A673 (cell line): Measurements from ENCODE around the gene PHTF2.

Experiments
- EZH2 ChIP-seq: fragments of 200-600 bp; sonication (generic); IDR thresholded peaks from 2 replicates; pipeline ENCODE4 v1.6.1; 2017; ENCODE audit warnings: borderline replicate concordance, low read depth, mild to moderate bottlenecking, mixed read lengths, antibody characterized with exemption, low read length; ENCODE audit not compliant: poor library complexity, severe bottlenecking
- TF ChIP-seq, protein P1 (sequence below): fragments of 300-800, 200-600 bp; sonication (generic); conservative IDR thresholded peaks from 2 replicates; pipeline ENCODE4 v1.5.1; 2017; ENCODE audit warnings: low read depth, mild to moderate bottlenecking, antibody characterized with exemption, low read length, moderate library complexity, mixed read lengths

DNA sequence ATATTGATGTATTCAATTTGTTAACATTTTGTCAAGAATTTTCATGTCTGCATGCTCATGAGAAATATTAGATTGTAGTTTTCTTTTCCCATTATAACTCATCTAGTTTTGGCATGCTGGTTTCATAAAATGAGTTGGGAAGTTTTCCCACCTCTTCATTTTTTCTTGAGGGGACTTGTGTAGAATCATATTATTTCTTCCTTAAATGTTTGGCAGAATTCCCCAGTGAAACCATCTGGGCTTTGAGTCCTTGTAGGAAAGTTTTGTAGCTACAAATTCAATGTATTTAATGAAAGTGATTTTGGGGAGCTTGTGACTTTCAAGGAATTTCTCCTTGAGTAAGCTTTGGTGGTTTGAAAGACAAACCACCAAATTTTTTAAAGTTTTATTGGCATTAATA, 173.2 kb downstream of the PHTF2 start:
- TF ChIP-seq, protein P1, sequence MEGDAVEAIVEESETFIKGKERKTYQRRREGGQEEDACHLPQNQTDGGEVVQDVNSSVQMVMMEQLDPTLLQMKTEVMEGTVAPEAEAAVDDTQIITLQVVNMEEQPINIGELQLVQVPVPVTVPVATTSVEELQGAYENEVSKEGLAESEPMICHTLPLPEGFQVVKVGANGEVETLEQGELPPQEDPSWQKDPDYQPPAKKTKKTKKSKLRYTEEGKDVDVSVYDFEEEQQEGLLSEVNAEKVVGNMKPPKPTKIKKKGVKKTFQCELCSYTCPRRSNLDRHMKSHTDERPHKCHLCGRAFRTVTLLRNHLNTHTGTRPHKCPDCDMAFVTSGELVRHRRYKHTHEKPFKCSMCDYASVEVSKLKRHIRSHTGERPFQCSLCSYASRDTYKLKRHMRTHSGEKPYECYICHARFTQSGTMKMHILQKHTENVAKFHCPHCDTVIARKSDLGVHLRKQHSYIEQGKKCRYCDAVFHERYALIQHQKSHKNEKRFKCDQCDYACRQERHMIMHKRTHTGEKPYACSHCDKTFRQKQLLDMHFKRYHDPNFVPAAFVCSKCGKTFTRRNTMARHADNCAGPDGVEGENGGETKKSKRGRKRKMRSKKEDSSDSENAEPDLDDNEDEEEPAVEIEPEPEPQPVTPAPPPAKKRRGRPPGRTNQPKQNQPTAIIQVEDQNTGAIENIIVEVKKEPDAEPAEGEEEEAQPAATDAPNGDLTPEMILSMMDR, result no peak
- no peak for TF ChIP-seq EZH2
